GM19193 (cell line): ENCODE results near the gene PACSIN1.

ENCODE experiments used
- POLR2A ChIP-seq: IDR thresholded peaks from 4 replicates; pipeline ENCODE4 v1.6.1; 2011; ENCODE audit not compliant: insufficient read depth, insufficient read length; ENCODE audit errors: extremely low read depth

Gene PACSIN1

GRCh38 chr6:34491091-34491430 is 25.2 kb downstream of the PACSIN1 start:
- no peak for TF ChIP-seq POLR2A

GRCh38 chr6:34493344-34493743 is 27.5 kb downstream of the PACSIN1 start:
- TF ChIP-seq POLR2A: no peak

GRCh38 chr6:34494973-34495372 is 29.1 kb downstream of the PACSIN1 start:
- TF ChIP-seq POLR2A: no peak

- TF ChIP-seq POLR2A: no peak
Measured at GRCh38 chr6:34496103-34496685, 30.3 kb downstream of the PACSIN1 start.

GRCh38 chr6:34497411-34497810 is 31.5 kb downstream of the PACSIN1 start:
- TF ChIP-seq POLR2A: no peak

DNA sequence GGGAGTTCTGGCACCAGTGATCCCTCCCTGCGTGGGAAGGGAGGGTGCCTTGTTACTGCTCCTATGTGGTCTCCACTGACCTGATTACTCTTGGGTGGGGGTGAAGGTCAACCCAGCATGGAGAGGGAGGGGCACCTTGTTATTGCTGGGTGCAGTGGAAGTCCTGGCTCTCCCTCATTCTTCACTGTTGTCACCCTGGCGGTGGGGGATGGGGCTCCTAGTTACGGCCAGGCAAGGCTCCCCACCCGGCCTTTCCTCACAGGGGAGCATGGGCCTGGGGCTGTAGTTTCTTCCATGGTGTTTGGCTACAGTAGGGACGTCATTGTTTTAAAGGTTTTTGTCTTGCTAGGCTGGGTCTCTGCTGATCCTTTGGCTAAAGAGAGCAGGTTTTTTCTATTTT is 40.8 kb downstream of the PACSIN1 start:
- no peak for TF ChIP-seq POLR2A

GRCh38 chr6:34508425-34508824 is 42.5 kb downstream of the PACSIN1 start:
- no peak for TF ChIP-seq POLR2A

DNA sequence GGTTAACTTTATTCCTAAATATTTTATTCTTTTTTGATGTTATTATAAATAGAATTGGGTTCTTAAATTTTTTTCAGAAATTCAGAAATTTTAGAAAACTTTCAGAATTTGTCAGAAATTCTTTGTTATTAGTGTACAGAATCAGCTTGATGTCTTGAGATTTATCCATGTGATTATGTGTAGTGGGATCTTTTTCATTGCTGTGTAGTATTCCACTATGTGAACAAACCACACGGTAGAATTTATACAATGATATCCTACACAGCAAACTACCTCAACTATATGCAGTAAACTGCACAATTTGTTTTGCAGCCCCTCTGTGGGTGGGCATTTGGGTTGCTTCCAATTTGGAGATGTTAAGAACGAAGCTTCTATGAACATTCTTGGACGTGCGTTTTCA is 43.9 kb downstream of the PACSIN1 start:
- no peak for TF ChIP-seq POLR2A

- TF ChIP-seq POLR2A: no peak
Measured at GRCh38 chr6:34510299-34510698, 44.4 kb downstream of the PACSIN1 start.

DNA sequence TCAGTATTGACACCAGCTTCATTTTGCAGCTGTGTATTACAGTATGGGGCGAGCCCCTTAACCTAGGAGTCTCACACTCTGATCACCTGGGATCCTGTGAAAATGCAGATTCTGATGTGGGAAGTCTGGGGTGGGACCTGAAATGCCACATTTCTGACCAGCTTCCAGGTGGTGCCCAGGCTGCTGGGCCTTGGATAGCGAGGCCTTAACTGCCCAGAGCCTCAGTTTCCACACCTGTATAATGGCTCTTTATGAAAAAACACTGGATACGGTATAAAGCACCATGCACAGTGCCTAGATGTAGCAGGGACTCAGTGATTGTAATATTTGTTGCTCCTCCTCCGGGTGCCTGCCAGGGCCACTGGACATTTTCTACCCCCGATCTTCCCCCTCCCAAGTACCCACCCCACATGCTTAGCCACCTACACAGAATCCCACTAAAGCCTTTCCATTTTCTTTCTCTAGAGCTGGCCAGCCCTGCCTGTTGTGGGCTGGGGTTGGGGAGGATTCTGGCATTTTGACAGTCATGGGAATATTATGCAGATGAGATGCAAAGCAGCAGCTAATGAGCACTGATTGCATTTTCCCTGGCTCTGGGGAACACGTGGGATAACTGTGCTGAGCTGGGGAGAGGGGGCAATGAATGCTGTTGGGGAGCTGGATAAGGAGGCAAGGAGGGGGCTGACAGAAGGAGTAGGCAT is 45.5 kb downstream of the PACSIN1 start:
- no peak for TF ChIP-seq POLR2A

DNA sequence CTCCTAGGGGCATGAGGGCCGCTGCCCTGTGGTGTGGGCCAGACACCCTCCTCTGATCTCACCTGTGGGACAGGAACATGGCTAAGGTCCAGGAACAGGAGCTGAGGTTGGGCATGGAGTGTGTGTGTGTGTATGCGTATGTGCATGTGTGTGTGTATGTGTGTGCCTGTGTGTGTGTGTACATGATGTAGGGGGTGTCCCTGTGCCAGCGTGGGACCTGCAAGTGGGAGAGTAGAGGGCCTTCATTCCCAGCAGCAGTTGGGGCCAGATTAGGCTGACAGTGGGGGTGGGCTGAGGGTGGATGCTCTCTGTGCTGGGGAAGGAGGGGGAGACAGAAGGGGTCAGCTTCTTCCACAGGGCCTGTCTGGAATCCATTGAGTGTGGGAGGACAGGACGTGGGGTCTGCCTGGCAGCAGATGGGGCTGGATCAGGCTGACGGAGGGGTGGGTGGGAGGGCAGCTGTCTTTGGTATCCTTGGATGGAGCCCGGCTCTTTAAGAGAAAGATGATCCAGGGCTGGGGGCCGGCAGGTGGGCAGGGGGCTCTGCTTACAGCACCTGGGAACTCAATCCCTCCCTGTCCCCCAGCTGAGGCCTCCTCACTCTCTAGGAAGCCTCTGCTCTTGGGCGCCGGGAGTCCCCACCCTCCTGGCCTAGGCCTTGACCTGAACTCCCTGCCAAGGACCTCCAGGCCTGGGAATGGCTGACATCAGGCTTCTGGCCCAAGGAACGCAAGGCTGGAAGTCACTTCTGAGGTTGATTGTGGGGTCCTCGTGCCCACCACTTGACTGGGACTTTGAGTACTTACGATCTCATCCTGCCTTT is 46.2 kb downstream of the PACSIN1 start:
- no peak for TF ChIP-seq POLR2A

GRCh38 chr6:34512738-34513115 is 46.9 kb downstream of the PACSIN1 start:
- TF ChIP-seq POLR2A: no peak

DNA sequence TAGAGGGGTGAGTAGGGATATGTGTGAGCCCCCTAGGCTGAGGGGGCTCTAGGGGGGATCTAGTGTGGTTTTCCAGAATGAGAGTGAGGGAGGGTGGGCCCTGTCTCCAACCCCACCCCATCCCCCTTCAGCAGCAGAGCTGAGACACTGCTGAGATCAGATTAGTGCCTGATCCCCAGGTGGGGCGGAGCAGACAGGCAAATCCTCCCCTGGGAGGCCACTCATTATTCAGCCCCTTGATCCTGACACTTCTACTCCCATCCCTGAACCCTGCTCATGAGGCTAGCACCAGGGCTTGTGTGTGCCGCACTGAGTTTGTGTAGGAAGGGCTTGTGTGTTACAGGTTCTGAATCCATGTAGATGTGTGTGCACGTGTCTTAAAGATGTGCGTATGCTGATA is 47.8 kb downstream of the PACSIN1 start:
- no peak for TF ChIP-seq POLR2A

DNA sequence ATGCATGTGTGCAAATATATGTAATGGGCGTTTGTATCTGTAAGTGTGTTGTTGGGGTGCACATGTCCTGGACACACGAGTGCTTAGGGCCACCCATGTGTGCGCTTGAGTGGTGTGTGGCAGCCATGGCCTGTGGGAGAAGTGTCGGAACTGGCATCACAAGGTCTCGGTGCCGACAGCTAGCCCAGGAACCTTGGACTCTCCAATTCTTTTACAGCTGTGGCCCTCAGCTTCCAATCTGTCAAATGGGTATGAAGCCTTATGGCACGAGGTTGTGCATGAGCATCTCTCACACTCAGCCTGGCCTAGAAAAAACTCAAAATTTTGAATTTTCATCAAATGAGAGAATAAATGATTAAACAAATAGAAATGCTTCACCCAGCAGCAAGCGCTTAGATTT is 48.2 kb downstream of the PACSIN1 start:
- no peak for TF ChIP-seq POLR2A

GRCh38 chr6:34514593-34515472 is 49.0 kb downstream of the PACSIN1 start:
- no peak for TF ChIP-seq POLR2A
